Uterus (tissue), 4 donors: ENCODE data around the gene TOMM6. TPM values are rescaled to one million over a fixed set of nuclear protein-coding genes. Genes with fewer than 3 reads are reported as not detected.

Experiments used
- DNase-seq, 2 donors: peaks; one replicate each; pipeline ENCODE4 v3.0.0-alpha.2; 2019 to 2020
- H3K27ac ChIP-seq, 2 donors: fragments of 200-600 bp; sonication (generic); 1 replicate in 1 of 2; 2 replicates in 1 of 2; pipeline ENCODE4 v1.5.1; 2016 to 2018
- H3K27me3 ChIP-seq, 2 donors: fragments of 200-600 bp; sonication (generic); one replicate each; pipeline ENCODE4 v1.5.1; 2018 to 2019; ENCODE audit warnings: control low read depth in 1 of 2
- H3K36me3 ChIP-seq, 2 donors: fragments of 200-600 bp; sonication (generic); one replicate each; pipeline ENCODE4 v1.5.1; 2019; ENCODE audit warnings: control low read depth in 1 of 2
- H3K4me1 ChIP-seq, 2 donors: fragments of 200-600 bp; sonication (generic); one replicate each; pipeline ENCODE4 v1.5.1; 2018 to 2019; ENCODE audit warnings: control low read depth in 1 of 2
- H3K4me3 ChIP-seq, 2 donors: fragments of 200-600 bp; sonication (generic); 1 replicate in 1 of 2; 2 replicates in 1 of 2; pipeline ENCODE4 v1.5.1; 2018 to 2019; ENCODE audit warnings: mild to moderate bottlenecking in 1 of 2
- H3K9me3 ChIP-seq, 2 donors: fragments of 200-600 bp; sonication (generic); one replicate each; pipeline ENCODE4 v1.5.1; 2019; ENCODE audit warnings: control low read depth in 1 of 2
- POLR2A ChIP-seq, 2 donors: fragments of 450-650 bp; IDR thresholded peaks; one replicate each; pipeline ENCODE4 v1.6.1; 2016; ENCODE audit warnings: antibody characterized with exemption in 2 of 2, mild to moderate bottlenecking in 1 of 2, moderate library complexity in 1 of 2
- intact Hi-C: fragments of 100-400 bp; cut with DNase I; formaldehyde crosslinking; loops from one replicate; pipeline ENCODE4 v1.15.1; 2023; ENCODE audit warnings: low total_unique reads
- total RNA-seq, 4 donors: library from RNA; depleted of rRNA in 3 of 4; stranded (reverse); fragments of >200 nt in 3 of 4; gene quantifications; one replicate each; pipeline versions ENCODE4 v1.1.0 to v1.2.4, GENCODE V29; 2014 to 2023
- TF ChIP-seq, protein P1 (sequence below), 4 experiments: fragments of 200-600 bp in 2 of 4; fragments of 450-650 bp in 2 of 4; sonication (generic) in 2 of 4; IDR thresholded peaks; one replicate each; pipeline ENCODE4 v1.5.1; 2016 to 2019; ENCODE audit warnings: antibody characterized with exemption in 4 of 4, mild to moderate bottlenecking in 2 of 4, moderate library complexity in 1 of 4
- donor health status: DM: yes; HTN: yes; CAD: no.

Gene TOMM6
- total RNA-seq, 4 donors from 2014 or later = 53.1 to 164 (median 96.0) TPM

DNA sequence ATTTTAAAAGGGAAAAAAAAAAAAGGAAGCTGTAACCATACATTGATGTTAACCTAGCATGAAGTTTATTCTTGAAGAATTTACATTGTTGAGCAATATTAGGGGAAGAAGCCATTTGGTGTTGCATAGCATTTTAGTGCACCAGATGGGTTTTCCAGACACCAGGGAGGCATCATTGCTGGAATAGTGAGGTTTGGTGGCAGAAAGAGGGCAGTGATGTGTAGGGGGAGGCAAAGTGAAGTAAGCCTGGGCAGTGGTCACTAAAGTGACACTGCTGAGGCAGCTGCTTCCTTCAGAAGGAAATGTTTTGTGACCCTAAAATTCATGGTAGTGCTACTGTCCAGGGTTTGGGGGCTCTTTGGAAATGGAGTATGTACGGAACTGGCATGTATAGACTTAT, 2.6 kb downstream of the TOMM6 start:
- no peak for DNase-seq
- no peaks in the 10 kb centered on the region for H3K36me3 ChIP-seq
- peaks cover 0 to 12% of the 10 kb centered on the region in 2 donors for H3K4me1 ChIP-seq
- H3K4me3 ChIP-seq = no peak overlapping the region
- TF ChIP-seq, protein P1, sequence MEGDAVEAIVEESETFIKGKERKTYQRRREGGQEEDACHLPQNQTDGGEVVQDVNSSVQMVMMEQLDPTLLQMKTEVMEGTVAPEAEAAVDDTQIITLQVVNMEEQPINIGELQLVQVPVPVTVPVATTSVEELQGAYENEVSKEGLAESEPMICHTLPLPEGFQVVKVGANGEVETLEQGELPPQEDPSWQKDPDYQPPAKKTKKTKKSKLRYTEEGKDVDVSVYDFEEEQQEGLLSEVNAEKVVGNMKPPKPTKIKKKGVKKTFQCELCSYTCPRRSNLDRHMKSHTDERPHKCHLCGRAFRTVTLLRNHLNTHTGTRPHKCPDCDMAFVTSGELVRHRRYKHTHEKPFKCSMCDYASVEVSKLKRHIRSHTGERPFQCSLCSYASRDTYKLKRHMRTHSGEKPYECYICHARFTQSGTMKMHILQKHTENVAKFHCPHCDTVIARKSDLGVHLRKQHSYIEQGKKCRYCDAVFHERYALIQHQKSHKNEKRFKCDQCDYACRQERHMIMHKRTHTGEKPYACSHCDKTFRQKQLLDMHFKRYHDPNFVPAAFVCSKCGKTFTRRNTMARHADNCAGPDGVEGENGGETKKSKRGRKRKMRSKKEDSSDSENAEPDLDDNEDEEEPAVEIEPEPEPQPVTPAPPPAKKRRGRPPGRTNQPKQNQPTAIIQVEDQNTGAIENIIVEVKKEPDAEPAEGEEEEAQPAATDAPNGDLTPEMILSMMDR (IDR thresholded peaks at IDR 0.05) = no peak
- no peak for TF ChIP-seq POLR2A (IDR thresholded peaks at IDR 0.05)
- intact Hi-C loops = no loop called here
- H3K9me3 ChIP-seq = no peaks in the 10 kb centered on the region
- H3K27ac ChIP-seq = no peak overlapping the region
- no peaks in the 10 kb centered on the region for H3K27me3 ChIP-seq

DNA sequence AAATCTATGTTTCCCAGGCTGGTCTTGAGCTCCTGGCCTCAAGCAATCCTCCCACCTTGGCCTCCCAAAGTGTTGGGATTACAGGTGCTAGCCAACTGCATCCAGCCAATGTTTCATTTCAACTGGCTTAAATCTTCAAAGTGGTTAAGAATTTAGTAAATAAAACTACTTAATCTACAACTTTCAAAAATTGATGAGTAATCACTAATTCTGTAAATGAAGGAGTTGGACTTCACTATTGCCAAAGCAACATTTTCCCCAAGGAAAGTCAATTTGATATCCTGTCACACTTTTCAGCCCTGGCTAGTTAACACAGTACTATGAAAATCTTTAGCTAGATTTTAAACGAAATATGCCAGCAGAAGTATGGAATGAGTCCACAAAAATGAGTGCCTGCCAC, 3.8 kb downstream of the TOMM6 start:
- intact Hi-C loops = no loop called here
- no peaks in the 10 kb centered on the region for H3K9me3 ChIP-seq
- no peak overlapping the region for H3K27ac ChIP-seq
- TF ChIP-seq, protein P1 (IDR thresholded peaks at IDR 0.05) = no peak
- TF ChIP-seq POLR2A (IDR thresholded peaks at IDR 0.05) = no peak
- DNase-seq = no peak
- no peak overlapping the region for H3K4me3 ChIP-seq
- no peaks in the 10 kb centered on the region for H3K36me3 ChIP-seq
- peaks cover 0 to 5% of the 10 kb centered on the region in 2 donors for H3K4me1 ChIP-seq
- H3K27me3 ChIP-seq = no peaks in the 10 kb centered on the region

- TF ChIP-seq POLR2A (IDR thresholded peaks at IDR 0.05) = no peak
- TF ChIP-seq, protein P1 (IDR thresholded peaks at IDR 0.05) = no peak
- intact Hi-C loops = no loop called here
- Histone ChIP-seq H3K27me3 (no peaks in the 10 kb centered on the region), H3K4me1 (peaks cover 0 to 5% of the 10 kb centered on the region in 2 donors), H3K9me3 (no peaks in the 10 kb centered on the region), H3K36me3 (no peaks in the 10 kb centered on the region), H3K4me3 (no peak overlapping the region), H3K27ac (no peak overlapping the region)
- DNase-seq = no peak
These were observed 4.5 kb downstream of the TOMM6 start for GRCh38 chr6:41791984-41792383.

DNA sequence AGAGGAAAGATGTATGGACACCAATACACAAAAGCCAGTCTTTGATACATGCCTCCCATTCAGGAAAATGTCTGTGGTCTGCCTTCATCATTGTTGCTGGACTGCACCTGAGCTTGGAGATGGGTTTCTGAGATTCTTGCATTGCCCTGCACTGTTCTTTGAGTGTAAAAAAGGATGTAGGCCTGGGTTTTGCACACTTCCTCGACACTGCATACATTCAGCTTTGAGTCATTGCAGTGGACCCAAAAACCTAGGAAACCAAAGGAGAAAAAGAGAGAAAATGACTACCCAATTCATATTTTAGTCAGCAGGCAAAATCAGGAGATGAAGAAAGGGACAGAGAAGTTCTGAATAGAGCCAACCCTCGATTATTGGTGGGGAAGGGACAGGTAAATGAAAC, 9.0 kb downstream of the TOMM6 start:
- H3K27me3 ChIP-seq = no peaks in the 10 kb centered on the region
- no peak for DNase-seq
- no peaks in the 10 kb centered on the region for H3K4me1 ChIP-seq
- intact Hi-C loops = no loop called here
- H3K9me3 ChIP-seq = no peaks in the 10 kb centered on the region
- no peaks in the 10 kb centered on the region for H3K36me3 ChIP-seq
- H3K27ac ChIP-seq = no peak overlapping the region
- no peak overlapping the region for H3K4me3 ChIP-seq
- no peak for TF ChIP-seq POLR2A (IDR thresholded peaks at IDR 0.05)
- TF ChIP-seq, protein P1 (IDR thresholded peaks at IDR 0.05) = no peak

DNA sequence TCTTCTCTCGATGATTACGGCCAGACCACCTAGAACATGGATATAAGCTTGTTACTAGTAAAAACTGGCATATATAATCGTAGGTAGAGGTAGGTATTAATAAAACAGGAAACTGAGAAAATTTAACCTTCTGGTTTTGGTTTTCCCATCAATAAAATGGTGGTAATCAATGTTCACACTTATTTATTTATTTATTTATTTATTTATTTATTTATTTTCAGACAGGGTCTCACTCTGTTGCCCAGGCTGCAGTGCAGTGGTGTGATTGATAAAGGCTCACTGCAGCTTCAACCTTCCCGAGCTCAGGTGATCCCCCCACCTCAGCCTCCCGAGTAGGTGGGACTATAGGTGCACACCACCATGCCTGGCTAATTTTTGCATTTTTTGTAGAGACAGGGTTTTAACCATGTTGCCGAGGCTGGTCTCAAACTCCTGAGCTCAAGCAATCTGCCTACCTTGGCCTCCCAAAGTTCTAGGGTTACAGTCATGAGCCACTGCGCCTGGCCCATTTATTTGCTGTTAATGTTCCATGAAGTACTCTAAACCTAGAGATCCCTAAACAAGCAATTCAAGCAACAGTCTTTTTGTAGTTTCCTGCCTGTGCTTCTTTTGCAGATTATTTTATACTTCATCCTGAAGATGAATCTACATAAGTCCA, 11.5 kb downstream of the TOMM6 start:
- no peaks in the 10 kb centered on the region for H3K9me3 ChIP-seq
- intact Hi-C loops = no loop called here
- H3K36me3 ChIP-seq = no peaks in the 10 kb centered on the region
- H3K27ac ChIP-seq = no peak overlapping the region
- no peaks in the 10 kb centered on the region for H3K4me1 ChIP-seq
- TF ChIP-seq, protein P1 (IDR thresholded peaks at IDR 0.05) = no peak
- no peak for TF ChIP-seq POLR2A (IDR thresholded peaks at IDR 0.05)
- no peak for DNase-seq
- no peak overlapping the region for H3K4me3 ChIP-seq
- no peaks in the 10 kb centered on the region for H3K27me3 ChIP-seq
